Brain microvascular endothelial cell (primary cell): ENCODE results near the gene STARD3NL.

Experiments used
- DNase-seq: peaks from one replicate; pipeline ENCODE4 v3.0.0-alpha.2; 2020
- H3K27ac ChIP-seq: fragments of 250-450 bp; sonication (Bioruptor Pico); 2 replicates; pipeline ENCODE4 v1.5.1; 2020; ENCODE audit warnings: mild to moderate bottlenecking, moderate library complexity
- H3K27me3 ChIP-seq: fragments of 250-450 bp; sonication (Bioruptor Pico); replicated peaks from 2 replicates; pipeline ENCODE4 v1.5.1; 2020; ENCODE audit warnings: mild to moderate bottlenecking
- H3K36me3 ChIP-seq: fragments of 250-450 bp; sonication (Bioruptor Pico); replicated peaks from 2 replicates; pipeline ENCODE4 v1.5.1; 2020; ENCODE audit warnings: mild to moderate bottlenecking
- H3K4me3 ChIP-seq: 2 replicates; pipeline ENCODE4 v1.5.1; 2011; ENCODE audit warnings: low read depth, mild to moderate bottlenecking, control low read depth, low read length, moderate library complexity
- in situ Hi-C: cut with HindIII; loops from 2 replicates; pipeline ENCODE4 v1.10.0; 2017; ENCODE audit warnings: low sequenced_read_pairs, low pct_ligation_motif_present
- TF ChIP-seq, protein P1 (sequence below): IDR thresholded peaks from 2 replicates; pipeline ENCODE4 v1.5.1; 2011; ENCODE audit warnings: low read depth, mild to moderate bottlenecking, moderate library complexity, low read length, control low read depth, inconsistent platforms; ENCODE audit errors: missing control alignments

The STARD3NL gene

DNA sequence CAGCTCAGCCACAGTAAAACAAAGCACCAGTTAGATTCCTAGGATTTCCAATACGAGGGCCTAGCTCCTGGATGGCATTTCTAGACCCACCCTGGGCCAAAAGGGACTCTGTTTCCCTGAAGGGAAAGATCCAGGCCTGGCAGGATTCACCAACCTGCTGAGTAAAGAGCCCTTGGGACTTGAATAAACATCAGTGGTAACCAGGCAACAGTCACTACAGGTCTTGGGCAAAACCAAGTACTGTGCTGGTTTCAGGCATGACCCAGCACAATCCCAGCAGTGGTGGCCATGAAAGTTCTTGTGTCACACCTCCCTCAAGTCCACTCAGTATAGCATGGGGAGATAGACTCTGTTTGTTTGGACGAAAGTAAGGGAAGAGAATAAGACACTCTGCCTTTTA is 31.0 kb upstream of the STARD3NL start:
- TF ChIP-seq, protein P1, sequence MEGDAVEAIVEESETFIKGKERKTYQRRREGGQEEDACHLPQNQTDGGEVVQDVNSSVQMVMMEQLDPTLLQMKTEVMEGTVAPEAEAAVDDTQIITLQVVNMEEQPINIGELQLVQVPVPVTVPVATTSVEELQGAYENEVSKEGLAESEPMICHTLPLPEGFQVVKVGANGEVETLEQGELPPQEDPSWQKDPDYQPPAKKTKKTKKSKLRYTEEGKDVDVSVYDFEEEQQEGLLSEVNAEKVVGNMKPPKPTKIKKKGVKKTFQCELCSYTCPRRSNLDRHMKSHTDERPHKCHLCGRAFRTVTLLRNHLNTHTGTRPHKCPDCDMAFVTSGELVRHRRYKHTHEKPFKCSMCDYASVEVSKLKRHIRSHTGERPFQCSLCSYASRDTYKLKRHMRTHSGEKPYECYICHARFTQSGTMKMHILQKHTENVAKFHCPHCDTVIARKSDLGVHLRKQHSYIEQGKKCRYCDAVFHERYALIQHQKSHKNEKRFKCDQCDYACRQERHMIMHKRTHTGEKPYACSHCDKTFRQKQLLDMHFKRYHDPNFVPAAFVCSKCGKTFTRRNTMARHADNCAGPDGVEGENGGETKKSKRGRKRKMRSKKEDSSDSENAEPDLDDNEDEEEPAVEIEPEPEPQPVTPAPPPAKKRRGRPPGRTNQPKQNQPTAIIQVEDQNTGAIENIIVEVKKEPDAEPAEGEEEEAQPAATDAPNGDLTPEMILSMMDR = no peak
- Histone ChIP-seq H3K36me3 (no peaks in the 10 kb centered on the region), H3K27me3 (no peaks in the 10 kb centered on the region), H3K4me3 (no peak overlapping the region), H3K27ac (no peak overlapping the region)
- in situ Hi-C loops = no loop called here
- no peak for DNase-seq

DNA sequence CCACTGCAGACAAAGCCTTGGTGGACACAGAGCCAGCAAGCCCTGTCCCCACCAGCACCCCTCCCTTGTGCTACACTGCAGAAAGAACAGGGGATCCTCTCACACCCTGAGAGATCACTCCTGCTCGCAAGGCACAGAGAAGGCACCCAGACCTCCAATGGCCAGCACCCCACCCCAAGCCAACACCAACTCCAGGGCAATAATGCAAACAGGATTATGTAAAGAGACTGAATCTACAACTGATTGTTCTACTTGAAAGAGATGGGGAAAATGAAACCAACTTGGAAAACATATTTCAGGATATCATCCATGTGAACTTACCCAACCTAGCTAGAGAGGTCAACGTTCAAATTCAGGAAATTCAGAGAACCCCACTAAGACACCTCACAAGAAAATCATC is 26.5 kb upstream of the STARD3NL start:
- DNase-seq = no peak
- in situ Hi-C loops = no loop called here
- Histone ChIP-seq H3K4me3 (no peak overlapping the region), H3K27ac (no peak overlapping the region), H3K27me3 (no peaks in the 10 kb centered on the region), H3K36me3 (no peaks in the 10 kb centered on the region)
- TF ChIP-seq, protein P1 = no peak

DNA sequence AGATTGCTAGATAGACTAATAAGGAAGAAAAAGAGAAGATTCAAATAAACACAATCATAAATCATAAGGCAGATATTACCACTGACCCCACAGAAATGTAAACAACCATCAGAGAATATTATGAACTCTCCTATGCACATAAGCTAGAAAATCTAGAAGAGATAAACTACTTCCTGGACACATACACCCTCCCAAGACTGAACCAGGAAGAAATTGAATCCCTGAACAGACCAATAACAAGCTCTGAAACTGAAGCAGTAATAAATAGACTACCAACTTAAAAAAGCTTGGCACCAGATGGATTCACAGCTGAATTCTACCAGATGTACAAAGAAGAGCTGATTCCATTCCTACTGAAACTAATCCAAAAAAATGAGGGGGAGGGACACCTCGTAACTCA is 24.5 kb upstream of the STARD3NL start:
- DNase-seq = no peak
- TF ChIP-seq, protein P1 = no peak
- H3K36me3 ChIP-seq = no peaks in the 10 kb centered on the region
- no peaks in the 10 kb centered on the region for H3K27me3 ChIP-seq
- H3K4me3 ChIP-seq = no peak overlapping the region
- no peak overlapping the region for H3K27ac ChIP-seq
- in situ Hi-C loops = no loop called here

DNA sequence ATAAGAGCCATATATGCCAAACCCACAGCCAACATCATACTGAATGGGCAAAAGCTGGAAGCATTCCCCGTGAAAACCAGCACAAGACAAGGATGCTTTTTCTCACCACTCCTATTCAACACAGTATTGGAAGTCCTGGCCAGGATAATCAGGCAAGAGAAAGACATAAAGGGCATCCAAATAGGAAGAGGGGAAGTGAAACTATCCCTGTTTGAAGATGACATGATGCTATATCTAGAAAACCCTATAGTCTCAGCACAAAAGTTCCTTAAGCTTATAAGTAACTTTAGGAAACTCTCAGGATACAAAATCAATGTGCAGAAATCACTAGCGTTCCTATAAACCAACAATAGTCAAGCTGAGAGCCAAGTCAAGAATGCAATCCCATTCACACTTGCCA is 23.8 kb upstream of the STARD3NL start:
- no peak for DNase-seq
- in situ Hi-C loops = no loop called here
- no peaks in the 10 kb centered on the region for H3K36me3 ChIP-seq
- H3K27ac ChIP-seq = no peak overlapping the region
- H3K4me3 ChIP-seq = no peak overlapping the region
- H3K27me3 ChIP-seq = no peaks in the 10 kb centered on the region
- TF ChIP-seq, protein P1 = no peak

DNA sequence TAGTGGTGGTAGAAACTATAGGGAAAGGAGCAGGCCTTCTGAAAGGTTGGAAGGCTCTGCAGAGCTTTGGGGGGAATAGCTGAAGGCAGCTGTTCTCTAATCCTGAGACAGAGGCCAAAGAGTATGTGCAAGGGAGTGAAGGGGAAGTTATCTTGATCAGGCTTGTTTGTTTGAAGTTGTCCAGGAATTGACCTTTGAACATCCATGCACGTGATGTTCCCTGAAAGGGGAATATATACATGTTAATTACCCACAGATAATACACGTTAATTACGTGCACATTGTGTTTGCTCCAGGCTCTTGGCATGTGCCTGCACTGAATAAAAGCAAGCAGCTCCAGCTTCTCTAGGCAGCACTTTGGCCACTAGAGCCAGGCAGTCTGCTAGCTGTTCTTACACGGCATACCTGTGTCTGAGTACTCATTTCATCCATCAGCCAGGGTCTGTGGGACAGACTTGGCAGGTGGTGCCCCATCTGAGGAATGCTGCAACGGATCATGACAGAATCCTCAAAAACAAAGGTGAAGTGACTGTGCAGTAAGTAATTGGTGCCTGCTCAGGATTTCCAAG is 18.0 kb upstream of the STARD3NL start:
- no peaks in the 10 kb centered on the region for H3K27me3 ChIP-seq
- TF ChIP-seq, protein P1 = no peak
- no peak for DNase-seq
- in situ Hi-C loops = no loop called here
- no peaks in the 10 kb centered on the region for H3K36me3 ChIP-seq
- no peak overlapping the region for H3K27ac ChIP-seq
- H3K4me3 ChIP-seq = no peak overlapping the region

DNA sequence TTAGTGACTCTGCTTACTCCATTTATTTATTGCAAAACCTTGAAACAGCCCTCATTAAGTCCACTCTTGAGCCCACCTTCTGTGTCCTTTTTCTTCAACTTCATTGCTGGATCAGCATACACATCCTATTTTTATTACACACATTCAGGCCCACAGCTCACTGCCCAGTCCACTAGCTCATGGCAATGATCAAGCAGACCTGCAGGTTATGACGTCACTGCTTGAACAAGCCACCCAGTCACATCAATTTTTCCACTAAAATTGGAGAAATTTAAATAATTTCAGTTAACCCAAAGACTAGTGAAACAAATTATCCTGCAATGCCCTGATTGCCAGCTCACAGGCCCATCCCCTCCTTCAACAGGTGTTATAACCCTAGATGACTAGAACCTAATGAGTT is 16.0 kb upstream of the STARD3NL start:
- H3K4me3 ChIP-seq = no peak overlapping the region
- TF ChIP-seq, protein P1 = no peak
- no peak overlapping the region for H3K27ac ChIP-seq
- no peaks in the 10 kb centered on the region for H3K27me3 ChIP-seq
- H3K36me3 ChIP-seq = no peaks in the 10 kb centered on the region
- no peak for DNase-seq
- in situ Hi-C loops = no loop called here
